ENCODE measurements around the gene TTLL7. TPM values are rescaled to one million over a fixed set of nuclear protein-coding genes. Genes with fewer than 3 reads are reported as not detected.

TTLL7 gene
- total RNA-seq, 6 experiments from 2014 or later: 0.92 to 7.2 (median 3.9) TPM

DNA sequence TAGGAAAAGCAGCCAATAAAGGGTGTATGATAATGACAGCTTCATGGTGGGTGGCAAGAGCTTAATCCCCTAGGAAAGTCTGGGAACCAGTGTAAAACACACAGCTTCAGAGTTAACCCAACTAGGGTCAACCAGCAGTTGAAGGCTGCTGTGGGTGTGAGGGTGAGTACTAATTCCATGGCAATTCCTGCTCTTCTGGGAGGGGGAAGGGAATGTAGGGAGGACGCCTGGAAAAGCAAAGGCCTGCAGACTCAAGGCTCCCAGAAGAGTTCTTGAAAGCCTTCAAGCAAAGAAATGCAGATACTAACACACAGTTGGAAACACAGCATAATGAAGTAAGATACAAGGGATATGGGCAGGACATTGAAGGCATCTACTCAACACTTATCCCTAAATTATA is 28.1 kb downstream of the TTLL7 start:
- H3K27ac ChIP-seq: no peak overlapping the region
- WGBS (ENCODE audit: insufficient coverage, low coverage, low lambda C conversion rate, missing lambda C conversion rate): 67% methylated on average over 1 of the region's 1 CpG
- H3K27me3 ChIP-seq: no peaks in the 10 kb centered on the region
- TF ChIP-seq, protein P1, sequence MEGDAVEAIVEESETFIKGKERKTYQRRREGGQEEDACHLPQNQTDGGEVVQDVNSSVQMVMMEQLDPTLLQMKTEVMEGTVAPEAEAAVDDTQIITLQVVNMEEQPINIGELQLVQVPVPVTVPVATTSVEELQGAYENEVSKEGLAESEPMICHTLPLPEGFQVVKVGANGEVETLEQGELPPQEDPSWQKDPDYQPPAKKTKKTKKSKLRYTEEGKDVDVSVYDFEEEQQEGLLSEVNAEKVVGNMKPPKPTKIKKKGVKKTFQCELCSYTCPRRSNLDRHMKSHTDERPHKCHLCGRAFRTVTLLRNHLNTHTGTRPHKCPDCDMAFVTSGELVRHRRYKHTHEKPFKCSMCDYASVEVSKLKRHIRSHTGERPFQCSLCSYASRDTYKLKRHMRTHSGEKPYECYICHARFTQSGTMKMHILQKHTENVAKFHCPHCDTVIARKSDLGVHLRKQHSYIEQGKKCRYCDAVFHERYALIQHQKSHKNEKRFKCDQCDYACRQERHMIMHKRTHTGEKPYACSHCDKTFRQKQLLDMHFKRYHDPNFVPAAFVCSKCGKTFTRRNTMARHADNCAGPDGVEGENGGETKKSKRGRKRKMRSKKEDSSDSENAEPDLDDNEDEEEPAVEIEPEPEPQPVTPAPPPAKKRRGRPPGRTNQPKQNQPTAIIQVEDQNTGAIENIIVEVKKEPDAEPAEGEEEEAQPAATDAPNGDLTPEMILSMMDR (IDR thresholded peaks at IDR 0.05): no peak
- no peak for TF ChIP-seq POLR2A (IDR thresholded peaks at IDR 0.05)
- no peaks in the 10 kb centered on the region for H3K4me1 ChIP-seq
- ATAC-seq (no peak), DNase-seq (no peak)
- intact Hi-C loops (cut with DNase I): no loop called here
- no peaks in the 10 kb centered on the region for H3K36me3 ChIP-seq
- no peak overlapping the region for H3K4me3 ChIP-seq
- no peaks in the 10 kb centered on the region for H3K9me3 ChIP-seq

DNA sequence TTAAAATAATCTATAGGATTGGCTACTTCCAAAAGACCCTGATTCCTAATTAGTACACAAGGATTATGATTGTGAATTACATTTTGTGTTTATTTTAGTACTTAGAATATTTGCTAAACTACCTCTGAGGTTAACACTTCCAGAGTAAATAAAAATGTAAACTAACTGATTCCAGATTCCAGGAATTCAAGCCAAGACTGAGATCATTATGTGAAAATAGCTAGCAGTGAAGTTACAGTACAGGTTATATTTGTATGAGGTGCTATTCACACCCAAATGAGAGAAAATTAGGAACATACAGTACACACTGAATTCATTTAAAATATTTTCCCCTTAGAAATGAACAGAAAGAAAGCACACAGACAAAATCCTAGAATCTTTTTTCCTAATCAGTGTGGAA is 28.8 kb downstream of the TTLL7 start:
- Histone ChIP-seq H3K27me3 (no peaks in the 10 kb centered on the region), H3K4me3 (no peak overlapping the region), H3K4me1 (no peaks in the 10 kb centered on the region), H3K27ac (no peak overlapping the region), H3K9me3 (no peaks in the 10 kb centered on the region), H3K36me3 (no peaks in the 10 kb centered on the region)
- no peak for DNase-seq
- TF ChIP-seq POLR2A (IDR thresholded peaks at IDR 0.05): no peak
- TF ChIP-seq, protein P1 (IDR thresholded peaks at IDR 0.05): no peak
- peak in 2 of 4 donors; percentile 38 to 69 for ATAC-seq
- intact Hi-C loops (cut with DNase I): no loop called here

DNA sequence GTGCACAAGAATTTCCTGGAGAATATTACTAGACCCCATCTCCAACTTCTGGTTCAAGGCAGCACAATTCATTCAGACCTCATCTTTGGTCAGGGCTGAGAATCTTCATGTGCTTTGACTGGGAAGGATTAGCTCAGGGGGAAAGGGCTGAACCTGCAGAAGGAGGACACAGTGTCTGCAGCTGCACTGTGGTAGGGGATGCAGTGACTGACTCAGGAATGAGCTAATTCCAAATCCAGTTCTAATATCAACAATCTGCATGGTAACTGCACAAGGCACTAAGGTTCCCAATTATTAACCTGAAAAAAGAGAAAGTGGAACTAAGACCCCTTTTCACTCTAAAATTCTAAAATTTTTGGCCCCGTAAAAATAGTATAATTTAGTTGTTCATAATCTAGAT is 31.6 kb downstream of the TTLL7 start:
- H3K4me1 ChIP-seq: no peaks in the 10 kb centered on the region
- WGBS (ENCODE audit: insufficient coverage, low coverage, low lambda C conversion rate, missing lambda C conversion rate): 86% methylated on average over 1 of the region's 1 CpG
- no peak for DNase-seq
- H3K27ac ChIP-seq: no peak overlapping the region
- intact Hi-C loops (cut with DNase I): no loop called here
- TF ChIP-seq POLR2A (IDR thresholded peaks at IDR 0.05): no peak
- TF ChIP-seq, protein P1 (IDR thresholded peaks at IDR 0.05): no peak
- H3K9me3 ChIP-seq: no peaks in the 10 kb centered on the region
- H3K4me3 ChIP-seq: no peak overlapping the region
- H3K27me3 ChIP-seq: no peaks in the 10 kb centered on the region
- no peak for ATAC-seq
- H3K36me3 ChIP-seq: no peaks in the 10 kb centered on the region

DNA sequence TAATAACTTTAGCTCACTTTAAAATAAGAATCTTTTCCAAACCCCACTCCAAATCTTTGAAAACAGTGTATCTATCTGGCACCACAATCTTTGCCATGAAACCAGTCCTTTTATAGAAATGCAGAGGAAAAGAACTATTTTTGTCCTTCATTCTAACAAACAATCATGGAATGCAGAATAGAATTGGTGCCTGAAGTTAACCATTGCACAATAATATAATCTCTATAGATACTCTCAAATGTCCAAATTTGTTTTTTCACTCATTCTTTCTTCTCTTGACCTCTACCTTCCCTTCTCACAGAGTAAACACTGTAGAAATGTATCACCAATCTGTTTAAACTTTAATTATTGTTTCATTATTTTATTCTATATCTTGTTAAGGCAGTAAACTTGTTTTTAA is 34.8 kb downstream of the TTLL7 start:
- Histone ChIP-seq H3K36me3 (no peaks in the 10 kb centered on the region), H3K9me3 (no peaks in the 10 kb centered on the region), H3K27me3 (no peaks in the 10 kb centered on the region), H3K4me3 (no peak overlapping the region), H3K4me1 (no peaks in the 10 kb centered on the region), H3K27ac (no peak overlapping the region)
- DNase-seq (no peak), ATAC-seq (no peak)
- intact Hi-C loops (cut with DNase I): no loop called here
- TF ChIP-seq, protein P1 (IDR thresholded peaks at IDR 0.05): no peak
- no peak for TF ChIP-seq POLR2A (IDR thresholded peaks at IDR 0.05)

DNA sequence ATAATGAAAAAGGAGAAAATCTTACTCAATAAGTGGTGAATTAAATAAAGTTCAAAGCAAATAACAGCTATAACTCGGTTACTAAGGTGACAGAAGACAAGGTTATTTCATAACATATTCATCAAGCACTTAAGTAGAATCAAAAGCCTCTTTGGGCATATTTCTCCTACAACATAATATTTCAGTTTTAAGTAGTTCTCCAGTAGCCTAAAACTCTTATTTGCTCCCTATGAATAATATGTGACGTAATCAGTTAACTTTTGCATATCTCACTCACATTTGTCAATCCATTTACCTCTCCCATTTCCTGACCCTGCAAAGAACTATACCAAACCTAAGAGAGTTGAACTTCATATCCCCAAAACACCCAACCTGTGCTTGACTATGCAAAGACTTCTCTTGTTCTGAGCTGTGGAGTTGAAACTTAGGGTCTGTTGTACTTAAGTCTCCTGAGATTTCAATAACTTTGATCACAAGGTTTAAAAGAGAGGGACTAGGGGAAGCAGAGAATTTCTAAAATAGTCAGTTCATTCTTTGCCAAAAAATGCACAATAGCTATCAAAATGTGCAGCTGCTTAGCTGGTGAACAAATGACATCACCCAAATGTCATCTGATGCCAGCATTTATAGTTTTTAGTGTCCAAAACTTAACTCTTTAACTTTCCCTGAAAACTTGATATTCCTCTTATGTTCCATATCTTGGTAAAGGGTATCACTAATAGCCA is 37.2 kb downstream of the TTLL7 start:
- no peaks in the 10 kb centered on the region for H3K27me3 ChIP-seq
- no peaks in the 10 kb centered on the region for H3K4me1 ChIP-seq
- WGBS (ENCODE audit: insufficient coverage, low coverage, low lambda C conversion rate, missing lambda C conversion rate): 40% methylated on average over 2 of the region's 2 CpGs
- no peak overlapping the region for H3K27ac ChIP-seq
- TF ChIP-seq, protein P1 (IDR thresholded peaks at IDR 0.05): no peak
- no peak for TF ChIP-seq POLR2A (IDR thresholded peaks at IDR 0.05)
- intact Hi-C loops (cut with DNase I): no loop called here
- no peaks in the 10 kb centered on the region for H3K9me3 ChIP-seq
- DNase-seq (no peak), ATAC-seq (no peak)
- no peaks in the 10 kb centered on the region for H3K36me3 ChIP-seq
- H3K4me3 ChIP-seq: no peak overlapping the region
